OCI-LY1 (cell line): ENCODE measurements around the gene EIPR1.

Experiments used
- EZH2 ChIP-seq: fragments of 200-600 bp; sonication (generic), shearing (Covaris generic); IDR thresholded peaks from 2 replicates; pipeline ENCODE4 v1.8.0; 2017; ENCODE audit warnings: borderline replicate concordance, mixed run types, mild to moderate bottlenecking, antibody characterized with exemption, low read length, moderate library complexity, mixed read lengths
- TF ChIP-seq, protein P1 (sequence below): fragments of 200-600 bp; sonication (generic), shearing (Covaris generic); IDR thresholded peaks from 2 replicates; pipeline ENCODE4 v1.5.1; 2017; ENCODE audit warnings: mild to moderate bottlenecking, antibody characterized with exemption, low read length, moderate library complexity, mixed read lengths

DNA sequence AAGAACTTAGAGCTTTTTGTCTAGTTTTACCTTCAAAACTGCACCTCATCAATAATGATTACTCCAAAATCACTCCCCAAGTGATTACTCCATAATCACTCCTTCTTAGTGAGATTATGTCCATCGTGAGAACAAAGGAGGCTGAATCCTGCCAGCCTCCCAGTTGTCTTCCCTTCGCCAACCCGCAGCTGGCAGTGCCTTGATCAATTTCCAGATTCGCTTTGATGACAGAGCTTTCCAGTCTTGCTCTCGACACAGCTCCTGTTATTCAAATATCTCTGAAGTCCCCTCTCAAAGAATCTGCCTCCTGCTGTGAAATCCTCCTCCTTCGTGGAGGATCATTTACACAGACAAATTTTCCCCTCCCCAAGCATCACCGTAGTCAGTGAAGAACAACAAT, 237.7 kb downstream of the EIPR1 start:
- TF ChIP-seq EZH2: no peak
- TF ChIP-seq, protein P1, sequence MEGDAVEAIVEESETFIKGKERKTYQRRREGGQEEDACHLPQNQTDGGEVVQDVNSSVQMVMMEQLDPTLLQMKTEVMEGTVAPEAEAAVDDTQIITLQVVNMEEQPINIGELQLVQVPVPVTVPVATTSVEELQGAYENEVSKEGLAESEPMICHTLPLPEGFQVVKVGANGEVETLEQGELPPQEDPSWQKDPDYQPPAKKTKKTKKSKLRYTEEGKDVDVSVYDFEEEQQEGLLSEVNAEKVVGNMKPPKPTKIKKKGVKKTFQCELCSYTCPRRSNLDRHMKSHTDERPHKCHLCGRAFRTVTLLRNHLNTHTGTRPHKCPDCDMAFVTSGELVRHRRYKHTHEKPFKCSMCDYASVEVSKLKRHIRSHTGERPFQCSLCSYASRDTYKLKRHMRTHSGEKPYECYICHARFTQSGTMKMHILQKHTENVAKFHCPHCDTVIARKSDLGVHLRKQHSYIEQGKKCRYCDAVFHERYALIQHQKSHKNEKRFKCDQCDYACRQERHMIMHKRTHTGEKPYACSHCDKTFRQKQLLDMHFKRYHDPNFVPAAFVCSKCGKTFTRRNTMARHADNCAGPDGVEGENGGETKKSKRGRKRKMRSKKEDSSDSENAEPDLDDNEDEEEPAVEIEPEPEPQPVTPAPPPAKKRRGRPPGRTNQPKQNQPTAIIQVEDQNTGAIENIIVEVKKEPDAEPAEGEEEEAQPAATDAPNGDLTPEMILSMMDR: no peak
